ENCODE measurements around the gene WDFY1.

Gene WDFY1

GRCh38 chr2:223894968-223895367 lies 50.2 kb downstream of the WDFY1 start:
- H3K27ac ChIP-seq (ENCODE audit: low read length), result no peak overlapping the region
- H3K9ac ChIP-seq (ENCODE audit: low read length in 2 of 2), result no peak overlapping the region
- H3K27me3 ChIP-seq (ENCODE audit: control insufficient read depth in 1 of 2, insufficient read depth in 2 of 2, low read length in 2 of 2), result no peaks in the 10 kb centered on the region
- H3K9me3 ChIP-seq (ENCODE audit: control insufficient read depth in 2 of 2, low read length in 2 of 2), result no peaks in the 10 kb centered on the region
- H3K4me3 ChIP-seq (ENCODE audit: low read length in 2 of 2), result no peak overlapping the region
- H3K4me1 ChIP-seq (ENCODE audit: control insufficient read depth, insufficient read depth, low read length), result no peaks in the 10 kb centered on the region
- H3K36me3 ChIP-seq (ENCODE audit: control insufficient read depth in 2 of 2, insufficient read depth in 2 of 2, low read length in 2 of 2), result peaks cover 22 to 26% of the 10 kb centered on the region in 2 donors

- Histone ChIP-seq H3K27ac (ENCODE audit: low read length) (no peak overlapping the region), H3K9ac (ENCODE audit: low read length in 2 of 2) (no peak overlapping the region), H3K36me3 (ENCODE audit: control insufficient read depth in 2 of 2, insufficient read depth in 2 of 2, low read length in 2 of 2) (peaks cover 29 to 31% of the 10 kb centered on the region in 2 donors), H3K9me3 (ENCODE audit: control insufficient read depth in 2 of 2, low read length in 2 of 2) (no peaks in the 10 kb centered on the region), H3K4me3 (ENCODE audit: low read length in 2 of 2) (no peak overlapping the region), H3K4me1 (ENCODE audit: control insufficient read depth, insufficient read depth, low read length) (no peaks in the 10 kb centered on the region), H3K27me3 (ENCODE audit: control insufficient read depth in 1 of 2, insufficient read depth in 2 of 2, low read length in 2 of 2) (no peaks in the 10 kb centered on the region)
These were observed 51.1 kb downstream of the WDFY1 start for GRCh38 chr2:223894009-223894408.

- H3K36me3 ChIP-seq (ENCODE audit: control insufficient read depth in 2 of 2, insufficient read depth in 2 of 2, low read length in 2 of 2), result peaks cover 23 to 25% of the 10 kb centered on the region in 2 donors
These were observed 54.4 kb downstream of the WDFY1 start for GRCh38 chr2:223890721-223891120.

GRCh38 chr2:223889229-223889628 lies 55.9 kb downstream of the WDFY1 start:
- Histone ChIP-seq H3K4me1 (ENCODE audit: control insufficient read depth, insufficient read depth, low read length) (no peaks in the 10 kb centered on the region), H3K27ac (ENCODE audit: low read length) (no peak overlapping the region), H3K9me3 (ENCODE audit: control insufficient read depth in 2 of 2, low read length in 2 of 2) (no peaks in the 10 kb centered on the region), H3K9ac (ENCODE audit: low read length in 2 of 2) (no peak overlapping the region), H3K27me3 (ENCODE audit: control insufficient read depth in 1 of 2, insufficient read depth in 2 of 2, low read length in 2 of 2) (no peaks in the 10 kb centered on the region), H3K4me3 (ENCODE audit: low read length in 2 of 2) (no peak overlapping the region), H3K36me3 (ENCODE audit: control insufficient read depth in 2 of 2, insufficient read depth in 2 of 2, low read length in 2 of 2) (peaks cover 28 to 29% of the 10 kb centered on the region in 2 donors)

More at GRCh38 chr2:223890721-223891120, 54.4 kb downstream of the WDFY1 start:
- no peaks in the 10 kb centered on the region for H3K4me1 ChIP-seq (ENCODE audit: control insufficient read depth, insufficient read depth, low read length)
- no peak overlapping the region for H3K4me3 ChIP-seq (ENCODE audit: low read length in 2 of 2)
- no peaks in the 10 kb centered on the region for H3K27me3 ChIP-seq (ENCODE audit: control insufficient read depth in 1 of 2, insufficient read depth in 2 of 2, low read length in 2 of 2)
- H3K27ac ChIP-seq (ENCODE audit: low read length), result no peak overlapping the region
- H3K9ac ChIP-seq (ENCODE audit: low read length in 2 of 2), result no peak overlapping the region
- no peaks in the 10 kb centered on the region for H3K9me3 ChIP-seq (ENCODE audit: control insufficient read depth in 2 of 2, low read length in 2 of 2)

GRCh38 chr2:223888251-223888650 lies 56.9 kb downstream of the WDFY1 start:
- no peak overlapping the region for H3K9ac ChIP-seq (ENCODE audit: low read length in 2 of 2)
- H3K36me3 ChIP-seq (ENCODE audit: control insufficient read depth in 2 of 2, insufficient read depth in 2 of 2, low read length in 2 of 2), result peaks cover 23 to 24% of the 10 kb centered on the region in 2 donors
- no peak overlapping the region for H3K27ac ChIP-seq (ENCODE audit: low read length)
- no peak overlapping the region for H3K4me3 ChIP-seq (ENCODE audit: low read length in 2 of 2)
- no peaks in the 10 kb centered on the region for H3K9me3 ChIP-seq (ENCODE audit: control insufficient read depth in 2 of 2, low read length in 2 of 2)
- H3K4me1 ChIP-seq (ENCODE audit: control insufficient read depth, insufficient read depth, low read length), result no peaks in the 10 kb centered on the region
- no peaks in the 10 kb centered on the region for H3K27me3 ChIP-seq (ENCODE audit: control insufficient read depth in 1 of 2, insufficient read depth in 2 of 2, low read length in 2 of 2)

- Histone ChIP-seq H3K27me3 (ENCODE audit: control insufficient read depth in 1 of 2, insufficient read depth in 2 of 2, low read length in 2 of 2) (no peaks in the 10 kb centered on the region), H3K9ac (ENCODE audit: low read length in 2 of 2) (no peak overlapping the region), H3K4me3 (ENCODE audit: low read length in 2 of 2) (no peak overlapping the region), H3K27ac (ENCODE audit: low read length) (no peak overlapping the region), H3K9me3 (ENCODE audit: control insufficient read depth in 2 of 2, low read length in 2 of 2) (no peaks in the 10 kb centered on the region), H3K36me3 (ENCODE audit: control insufficient read depth in 2 of 2, insufficient read depth in 2 of 2, low read length in 2 of 2) (peaks cover 19 to 20% of the 10 kb centered on the region in 2 donors), H3K4me1 (ENCODE audit: control insufficient read depth, insufficient read depth, low read length) (no peaks in the 10 kb centered on the region)
These were observed 58.0 kb downstream of the WDFY1 start for GRCh38 chr2:223887127-223887526.

GRCh38 chr2:223886726-223887125 lies 58.4 kb downstream of the WDFY1 start:
- no peaks in the 10 kb centered on the region for H3K9me3 ChIP-seq (ENCODE audit: control insufficient read depth in 2 of 2, low read length in 2 of 2)
- H3K27me3 ChIP-seq (ENCODE audit: control insufficient read depth in 1 of 2, insufficient read depth in 2 of 2, low read length in 2 of 2), result no peaks in the 10 kb centered on the region
- peaks cover 19 to 22% of the 10 kb centered on the region in 2 donors for H3K36me3 ChIP-seq (ENCODE audit: control insufficient read depth in 2 of 2, insufficient read depth in 2 of 2, low read length in 2 of 2)
- no peak overlapping the region for H3K4me3 ChIP-seq (ENCODE audit: low read length in 2 of 2)
- H3K9ac ChIP-seq (ENCODE audit: low read length in 2 of 2), result no peak overlapping the region
- H3K4me1 ChIP-seq (ENCODE audit: control insufficient read depth, insufficient read depth, low read length), result no peaks in the 10 kb centered on the region
- no peak overlapping the region for H3K27ac ChIP-seq (ENCODE audit: low read length)

GRCh38 chr2:223884399-223884798 lies 60.7 kb downstream of the WDFY1 start:
- Histone ChIP-seq H3K36me3 (ENCODE audit: control insufficient read depth in 2 of 2, insufficient read depth in 2 of 2, low read length in 2 of 2) (peaks cover 30 to 32% of the 10 kb centered on the region in 2 donors), H3K9ac (ENCODE audit: low read length in 2 of 2) (no peak overlapping the region), H3K27ac (ENCODE audit: low read length) (no peak overlapping the region), H3K27me3 (ENCODE audit: control insufficient read depth in 1 of 2, insufficient read depth in 2 of 2, low read length in 2 of 2) (no peaks in the 10 kb centered on the region), H3K4me1 (ENCODE audit: control insufficient read depth, insufficient read depth, low read length) (no peaks in the 10 kb centered on the region), H3K4me3 (ENCODE audit: low read length in 2 of 2) (no peak overlapping the region), H3K9me3 (ENCODE audit: control insufficient read depth in 2 of 2, low read length in 2 of 2) (no peaks in the 10 kb centered on the region)

GRCh38 chr2:223882715-223883114 lies 62.4 kb downstream of the WDFY1 start:
- Histone ChIP-seq H3K36me3 (ENCODE audit: control insufficient read depth in 2 of 2, insufficient read depth in 2 of 2, low read length in 2 of 2) (peaks cover 39 to 45% of the 10 kb centered on the region in 2 donors), H3K9ac (ENCODE audit: low read length in 2 of 2) (no peak overlapping the region), H3K9me3 (ENCODE audit: control insufficient read depth in 2 of 2, low read length in 2 of 2) (no peaks in the 10 kb centered on the region), H3K27me3 (ENCODE audit: control insufficient read depth in 1 of 2, insufficient read depth in 2 of 2, low read length in 2 of 2) (no peaks in the 10 kb centered on the region), H3K4me1 (ENCODE audit: control insufficient read depth, insufficient read depth, low read length) (no peaks in the 10 kb centered on the region), H3K4me3 (ENCODE audit: low read length in 2 of 2) (no peak overlapping the region), H3K27ac (ENCODE audit: low read length) (no peak overlapping the region)

GRCh38 chr2:223880796-223881195 lies 64.3 kb downstream of the WDFY1 start:
- Histone ChIP-seq H3K9ac (ENCODE audit: low read length in 2 of 2) (no peak overlapping the region), H3K27me3 (ENCODE audit: control insufficient read depth in 1 of 2, insufficient read depth in 2 of 2, low read length in 2 of 2) (no peaks in the 10 kb centered on the region), H3K4me1 (ENCODE audit: control insufficient read depth, insufficient read depth, low read length) (no peaks in the 10 kb centered on the region), H3K36me3 (ENCODE audit: control insufficient read depth in 2 of 2, insufficient read depth in 2 of 2, low read length in 2 of 2) (peaks cover 44 to 46% of the 10 kb centered on the region in 2 donors), H3K4me3 (ENCODE audit: low read length in 2 of 2) (no peak overlapping the region), H3K9me3 (ENCODE audit: control insufficient read depth in 2 of 2, low read length in 2 of 2) (no peaks in the 10 kb centered on the region), H3K27ac (ENCODE audit: low read length) (no peak overlapping the region)

GRCh38 chr2:223877721-223878410 lies 67.3 kb downstream of the WDFY1 start:
- Histone ChIP-seq H3K27ac (ENCODE audit: low read length) (no peak overlapping the region), H3K4me3 (ENCODE audit: low read length in 2 of 2) (no peak overlapping the region), H3K36me3 (ENCODE audit: control insufficient read depth in 2 of 2, insufficient read depth in 2 of 2, low read length in 2 of 2) (peaks cover 43 to 46% of the 10 kb centered on the region in 2 donors)

More at GRCh38 chr2:223877721-223878410, 67.3 kb downstream of the WDFY1 start:
- H3K9ac ChIP-seq (ENCODE audit: low read length in 2 of 2), result no peak overlapping the region
- no peaks in the 10 kb centered on the region for H3K27me3 ChIP-seq (ENCODE audit: control insufficient read depth in 1 of 2, insufficient read depth in 2 of 2, low read length in 2 of 2)
- no peaks in the 10 kb centered on the region for H3K4me1 ChIP-seq (ENCODE audit: control insufficient read depth, insufficient read depth, low read length)
- H3K9me3 ChIP-seq (ENCODE audit: control insufficient read depth in 2 of 2, low read length in 2 of 2), result peaks cover 0 to 4% of the 10 kb centered on the region in 2 donors
